ENCODE measurements around the gene OR5AU1. TPM values are rescaled to one million over a fixed set of nuclear protein-coding genes. Genes with fewer than 3 reads are reported as not detected.

Gene OR5AU1
- total and polyA plus RNA-seq, 8 donors = under 0.01 TPM; not detected in 7

DNA sequence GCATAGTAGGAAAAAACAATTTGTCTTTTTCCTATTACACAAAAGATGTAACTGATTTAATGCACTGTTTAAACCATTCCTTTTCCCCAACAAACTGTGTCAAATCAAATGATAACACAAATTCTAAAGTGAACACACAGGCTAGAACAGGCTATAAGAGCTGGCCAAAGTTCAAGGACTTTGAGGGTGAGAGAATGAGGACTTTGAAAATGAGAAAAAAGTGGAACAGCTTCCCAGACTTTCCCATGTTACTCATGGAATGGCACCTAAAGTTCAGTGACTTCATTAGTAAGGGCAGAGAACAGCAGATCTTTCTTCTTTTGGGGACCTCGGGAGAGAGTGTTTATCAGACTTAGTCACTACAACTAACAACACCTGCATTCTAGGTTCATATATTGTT lies 32.4 kb downstream of the OR5AU1 start:
- no peak for DNase-seq
- no peak overlapping the region for H3K27ac ChIP-seq
- H3K9me3 ChIP-seq = peaks cover 0 to 8% (median 3%) of the 10 kb centered on the region in 4 donors
- TF ChIP-seq EP300 (IDR thresholded peaks at IDR 0.05) = no peak
- TF ChIP-seq POLR2AphosphoS5 (IDR thresholded peaks at IDR 0.05) = no peak
- no peak for TF ChIP-seq POLR2A (IDR thresholded peaks at IDR 0.05)
- no peak for TF ChIP-seq CTCF (IDR thresholded peaks at IDR 0.05)
- 62 to 90% (median 77%) methylated on average over 1 of the region's 1 CpG for WGBS, 5 donors
- no peaks in the 10 kb centered on the region for H3K4me1 ChIP-seq
- no peaks in the 10 kb centered on the region for H3K36me3 ChIP-seq
- peaks cover 0 to 4% (median 0%) of the 10 kb centered on the region in 3 donors for H3K27me3 ChIP-seq
- intact Hi-C loops (cut with DNase I; ENCODE audit: low total_unique reads) = no loop called here
- H3K4me3 ChIP-seq = no peak overlapping the region

- Histone ChIP-seq H3K36me3 (no peaks in the 10 kb centered on the region), H3K4me3 (no peak overlapping the region), H3K9me3 (peaks cover 0 to 8% (median 3%) of the 10 kb centered on the region in 4 donors), H3K27me3 (peaks cover 0 to 4% (median 0%) of the 10 kb centered on the region in 3 donors), H3K4me1 (no peaks in the 10 kb centered on the region), H3K27ac (no peak overlapping the region)
- WGBS, 5 donors = 61 to 81% (median 71%) methylated on average over 1 of the region's 1 CpG
- TF ChIP-seq POLR2A (IDR thresholded peaks at IDR 0.05) (no peak), EP300 (IDR thresholded peaks at IDR 0.05) (no peak), POLR2AphosphoS5 (IDR thresholded peaks at IDR 0.05) (no peak), CTCF (IDR thresholded peaks at IDR 0.05) (no peak)
- DNase-seq = no peak
- intact Hi-C loops (cut with DNase I; ENCODE audit: low total_unique reads) = no loop called here
Measured at GRCh38 chr14:21121122-21121521, 34.7 kb downstream of the OR5AU1 start.

DNA sequence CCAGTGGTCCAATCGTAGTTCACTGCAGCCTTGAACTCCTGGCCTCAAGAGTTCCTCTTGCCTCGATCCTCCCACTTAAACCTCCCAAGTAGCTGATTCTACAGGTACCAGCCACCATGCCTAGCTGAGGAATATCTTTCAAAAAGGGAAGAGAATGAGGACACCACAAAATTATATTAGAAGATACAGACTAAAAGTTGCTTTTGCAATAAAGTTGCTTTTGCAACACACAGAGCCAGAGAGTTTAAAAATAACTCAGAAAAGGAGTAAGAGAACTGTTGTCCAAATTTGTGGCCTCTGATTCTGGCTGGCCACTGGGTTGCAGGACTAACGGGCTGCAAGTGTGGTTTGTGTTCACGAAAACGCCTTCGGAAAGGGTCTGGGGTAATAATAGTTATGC lies 35.2 kb downstream of the OR5AU1 start:
- intact Hi-C loops (cut with DNase I; ENCODE audit: low total_unique reads) = no loop called here
- Histone ChIP-seq H3K27me3 (peaks cover 0 to 4% (median 0%) of the 10 kb centered on the region in 3 donors), H3K9me3 (peaks cover 0 to 7% (median 3%) of the 10 kb centered on the region in 4 donors), H3K36me3 (no peaks in the 10 kb centered on the region), H3K4me3 (no peak overlapping the region), H3K4me1 (no peaks in the 10 kb centered on the region), H3K27ac (no peak overlapping the region)
- DNase-seq = no peak
- TF ChIP-seq POLR2AphosphoS5 (IDR thresholded peaks at IDR 0.05) = no peak
- no peak for TF ChIP-seq EP300 (IDR thresholded peaks at IDR 0.05)
- no peak for TF ChIP-seq CTCF (IDR thresholded peaks at IDR 0.05)
- TF ChIP-seq POLR2A (IDR thresholded peaks at IDR 0.05) = no peak
- 69 to 80% (median 75%) methylated on average over 6 of the region's 6 CpGs for WGBS, 5 donors

- H3K27me3 ChIP-seq = peaks cover 0 to 4% (median 0%) of the 10 kb centered on the region in 3 donors
- no peak for DNase-seq
- TF ChIP-seq POLR2A (IDR thresholded peaks at IDR 0.05) = no peak
- TF ChIP-seq POLR2AphosphoS5 (IDR thresholded peaks at IDR 0.05) = no peak
- TF ChIP-seq EP300 (IDR thresholded peaks at IDR 0.05) = no peak
- no peak for TF ChIP-seq CTCF (IDR thresholded peaks at IDR 0.05)
- no peaks in the 10 kb centered on the region for H3K36me3 ChIP-seq
- H3K4me3 ChIP-seq = no peak overlapping the region
- intact Hi-C loops (cut with DNase I; ENCODE audit: low total_unique reads) = no loop called here
- H3K4me1 ChIP-seq = no peaks in the 10 kb centered on the region
- no peaks in the 10 kb centered on the region for H3K9me3 ChIP-seq
- H3K27ac ChIP-seq = no peak overlapping the region
- WGBS, 5 donors = 90 to 95% (median 94%) methylated on average over 3 of the region's 3 CpGs
Measured at GRCh38 chr14:21118933-21119332, 36.9 kb downstream of the OR5AU1 start.

Data from stomach (tissue), 9 donors.